ENCODE results near the gene CCHCR1. TPM values are rescaled to one million over a fixed set of nuclear protein-coding genes. Genes with fewer than 3 reads are reported as not detected.

The CCHCR1 gene
- total RNA-seq, 1 experiment from 2014 or later = 60.6 TPM

DNA sequence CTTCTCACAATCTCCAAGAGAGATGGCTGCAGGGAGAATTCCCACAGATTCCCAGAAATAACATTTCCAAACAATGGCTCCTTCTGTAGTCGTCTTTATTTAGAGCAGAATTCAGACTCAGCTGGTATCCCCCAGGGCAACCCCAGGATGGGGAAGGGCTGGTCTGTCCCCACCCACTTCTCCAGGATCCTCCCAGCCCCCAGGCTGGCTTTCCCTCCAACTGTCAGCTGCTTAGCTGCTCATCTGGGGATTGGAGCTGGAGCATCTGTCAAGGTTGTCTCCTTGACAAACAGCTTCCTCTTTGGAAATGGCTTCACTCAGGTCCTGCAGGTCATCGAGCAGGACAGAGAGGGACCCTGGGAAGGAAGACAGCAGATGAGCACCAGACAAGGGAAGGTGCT, 15.2 kb downstream of the CCHCR1 start:
- Histone ChIP-seq H3K36me3 (ENCODE audit: low read depth) (no peaks in the 10 kb centered on the region), H3K27ac (no peak overlapping the region), H3K4me1 (replicated peaks; ENCODE audit: insufficient read depth) (no peaks in the 10 kb centered on the region), H3K9me3 (ENCODE audit: insufficient read depth, low read depth) (no peaks in the 10 kb centered on the region), H3K9me2 (ENCODE audit: insufficient read depth) (no peaks in the 10 kb centered on the region), H2AFZ (no peak overlapping the region), H3K4me2 (no peak overlapping the region), H3K27me3 (ENCODE audit: insufficient read depth, low read depth) (no peaks in the 10 kb centered on the region), H3K4me3 (no peak overlapping the region), H3K79me2 (ENCODE audit: low read depth) (no peaks in the 10 kb centered on the region), H4K20me1 (ENCODE audit: insufficient read depth) (no peaks in the 10 kb centered on the region), H3F3A (ENCODE audit: insufficient read depth, low read depth) (no peaks in the 10 kb centered on the region; the same call in 1 of the 2 replicates)
- intact Hi-C loops (cut with micrococcal nuclease; ENCODE audit: unreplicated experiment) = no loop called here
- TF ChIP-seq, protein P1, sequence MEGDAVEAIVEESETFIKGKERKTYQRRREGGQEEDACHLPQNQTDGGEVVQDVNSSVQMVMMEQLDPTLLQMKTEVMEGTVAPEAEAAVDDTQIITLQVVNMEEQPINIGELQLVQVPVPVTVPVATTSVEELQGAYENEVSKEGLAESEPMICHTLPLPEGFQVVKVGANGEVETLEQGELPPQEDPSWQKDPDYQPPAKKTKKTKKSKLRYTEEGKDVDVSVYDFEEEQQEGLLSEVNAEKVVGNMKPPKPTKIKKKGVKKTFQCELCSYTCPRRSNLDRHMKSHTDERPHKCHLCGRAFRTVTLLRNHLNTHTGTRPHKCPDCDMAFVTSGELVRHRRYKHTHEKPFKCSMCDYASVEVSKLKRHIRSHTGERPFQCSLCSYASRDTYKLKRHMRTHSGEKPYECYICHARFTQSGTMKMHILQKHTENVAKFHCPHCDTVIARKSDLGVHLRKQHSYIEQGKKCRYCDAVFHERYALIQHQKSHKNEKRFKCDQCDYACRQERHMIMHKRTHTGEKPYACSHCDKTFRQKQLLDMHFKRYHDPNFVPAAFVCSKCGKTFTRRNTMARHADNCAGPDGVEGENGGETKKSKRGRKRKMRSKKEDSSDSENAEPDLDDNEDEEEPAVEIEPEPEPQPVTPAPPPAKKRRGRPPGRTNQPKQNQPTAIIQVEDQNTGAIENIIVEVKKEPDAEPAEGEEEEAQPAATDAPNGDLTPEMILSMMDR (conservative IDR thresholded peaks at IDR 0.05) = no peak
- no peak for TF ChIP-seq EZH2 (IDR thresholded peaks at IDR 0.05; ENCODE audit: low read depth)
- ChIA-PET POLR2A (ENCODE audit: unreplicated experiment) (no interaction called here), CTCF (no interaction called here)
- no peak for DNase-seq
- BruUV-seq (replicated peaks) = no TSS peak

DNA sequence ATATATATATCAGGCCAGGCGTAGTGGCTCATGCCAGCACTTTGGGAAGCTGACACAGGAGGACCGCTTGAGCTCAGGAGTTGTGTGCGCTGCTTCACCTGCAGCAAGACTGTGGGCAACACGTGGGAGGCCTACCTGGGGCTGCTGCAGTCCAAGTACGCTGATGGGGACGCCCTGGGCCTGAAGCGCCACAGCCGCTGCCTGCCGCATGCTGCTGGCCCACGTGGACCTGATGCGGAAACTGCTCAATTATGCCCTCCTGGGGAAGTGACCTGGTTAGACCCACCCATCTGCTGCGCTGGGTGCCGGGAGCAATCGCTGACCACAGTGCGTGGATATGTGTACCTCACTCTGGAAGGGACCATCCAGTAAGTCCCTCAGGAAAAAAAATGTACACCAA, 17.0 kb downstream of the CCHCR1 start:
- ChIA-PET POLR2A (ENCODE audit: unreplicated experiment) (no interaction called here), CTCF (interaction anchor here (0.6 kb wide), 1 partner anchor 17 kb away, joined by 4 read pairs; no protein-coding TSS in a partner anchor)
- Histone ChIP-seq H3F3A (ENCODE audit: insufficient read depth, low read depth) (no peaks in the 10 kb centered on the region; the same call in 1 of the 2 replicates), H3K27me3 (ENCODE audit: insufficient read depth, low read depth) (no peaks in the 10 kb centered on the region), H3K79me2 (ENCODE audit: low read depth) (no peaks in the 10 kb centered on the region), H3K27ac (no peak overlapping the region), H3K9me3 (ENCODE audit: insufficient read depth, low read depth) (no peaks in the 10 kb centered on the region), H4K20me1 (ENCODE audit: insufficient read depth) (no peaks in the 10 kb centered on the region), H3K4me3 (no peak overlapping the region), H3K4me2 (no peak overlapping the region), H3K4me1 (replicated peaks; ENCODE audit: insufficient read depth) (no peaks in the 10 kb centered on the region), H2AFZ (no peak overlapping the region), H3K9me2 (ENCODE audit: insufficient read depth) (no peaks in the 10 kb centered on the region), H3K36me3 (ENCODE audit: low read depth) (no peaks in the 10 kb centered on the region)
- no peak for DNase-seq
- no TSS peak for BruUV-seq (replicated peaks)
- TF ChIP-seq EZH2 (IDR thresholded peaks at IDR 0.05; ENCODE audit: low read depth) = no peak
- intact Hi-C loops (cut with micrococcal nuclease; ENCODE audit: unreplicated experiment) = no loop called here

DNA sequence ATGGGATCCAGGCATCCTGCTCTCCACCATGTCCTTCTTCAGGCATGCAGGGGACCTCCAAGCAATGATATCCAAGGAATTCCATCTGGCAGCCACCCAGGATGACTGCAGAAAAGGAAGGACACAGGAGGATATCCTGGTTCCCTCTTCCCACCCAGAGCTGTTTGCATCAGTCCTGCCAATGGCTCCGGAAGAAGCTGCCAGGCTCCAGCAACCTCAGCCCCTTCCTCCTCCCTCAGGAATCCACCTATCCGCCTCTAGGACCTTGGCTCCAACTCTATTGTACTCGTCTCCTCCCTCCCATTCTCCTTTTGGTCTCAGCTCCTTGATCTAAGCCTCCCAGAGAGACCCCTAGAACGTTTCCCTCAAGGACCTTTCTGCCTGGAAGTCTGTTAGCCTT, 18.0 kb downstream of the CCHCR1 start:
- Histone ChIP-seq H3K4me2 (no peak overlapping the region), H3K27me3 (ENCODE audit: insufficient read depth, low read depth) (no peaks in the 10 kb centered on the region), H3K36me3 (ENCODE audit: low read depth) (no peaks in the 10 kb centered on the region), H3K27ac (no peak overlapping the region), H4K20me1 (ENCODE audit: insufficient read depth) (no peaks in the 10 kb centered on the region), H3K4me1 (replicated peaks; ENCODE audit: insufficient read depth) (no peaks in the 10 kb centered on the region), H3K9me2 (ENCODE audit: insufficient read depth) (no peaks in the 10 kb centered on the region), H3K4me3 (no peak overlapping the region), H3K9me3 (ENCODE audit: insufficient read depth, low read depth) (no peaks in the 10 kb centered on the region), H3F3A (ENCODE audit: insufficient read depth, low read depth) (no peaks in the 10 kb centered on the region; the same call in 1 of the 2 replicates), H3K79me2 (ENCODE audit: low read depth) (no peaks in the 10 kb centered on the region), H2AFZ (no peak overlapping the region)
- BruUV-seq (replicated peaks) = no TSS peak
- TF ChIP-seq EZH2 (IDR thresholded peaks at IDR 0.05; ENCODE audit: low read depth) = no peak
- TF ChIP-seq, protein P1 (conservative IDR thresholded peaks at IDR 0.05) = no peak
- POLR2A ChIA-PET (ENCODE audit: unreplicated experiment) = interaction anchor here (0.7 kb wide), 2 partner anchors 13 to 19 kb away, joined by 4 to 6 read pairs; partner anchors contain the start of gene TCF19
- intact Hi-C loops (cut with micrococcal nuclease; ENCODE audit: unreplicated experiment) = loop anchor here (5.0 kb wide), 1 partner anchor 228 kb away; no protein-coding TSS in a partner anchor
- DNase-seq = no peak
- CTCF ChIA-PET = interaction anchor here (1.6 kb wide), 1 partner anchor 53 kb away, joined by 3 read pairs; no protein-coding TSS in a partner anchor

Data from PC-9 (cell line).